Measurements from ENCODE around the gene MPO. TPM values are rescaled to one million over a fixed set of nuclear protein-coding genes. Genes with fewer than 3 reads are reported as not detected.

MPO gene
- total and polyA plus RNA-seq, 2 of the 8 experiments (the other 6 are each of a cell fraction or from before 2014, with no cell fraction given) = 0.06 to 0.74 TPM

DNA sequence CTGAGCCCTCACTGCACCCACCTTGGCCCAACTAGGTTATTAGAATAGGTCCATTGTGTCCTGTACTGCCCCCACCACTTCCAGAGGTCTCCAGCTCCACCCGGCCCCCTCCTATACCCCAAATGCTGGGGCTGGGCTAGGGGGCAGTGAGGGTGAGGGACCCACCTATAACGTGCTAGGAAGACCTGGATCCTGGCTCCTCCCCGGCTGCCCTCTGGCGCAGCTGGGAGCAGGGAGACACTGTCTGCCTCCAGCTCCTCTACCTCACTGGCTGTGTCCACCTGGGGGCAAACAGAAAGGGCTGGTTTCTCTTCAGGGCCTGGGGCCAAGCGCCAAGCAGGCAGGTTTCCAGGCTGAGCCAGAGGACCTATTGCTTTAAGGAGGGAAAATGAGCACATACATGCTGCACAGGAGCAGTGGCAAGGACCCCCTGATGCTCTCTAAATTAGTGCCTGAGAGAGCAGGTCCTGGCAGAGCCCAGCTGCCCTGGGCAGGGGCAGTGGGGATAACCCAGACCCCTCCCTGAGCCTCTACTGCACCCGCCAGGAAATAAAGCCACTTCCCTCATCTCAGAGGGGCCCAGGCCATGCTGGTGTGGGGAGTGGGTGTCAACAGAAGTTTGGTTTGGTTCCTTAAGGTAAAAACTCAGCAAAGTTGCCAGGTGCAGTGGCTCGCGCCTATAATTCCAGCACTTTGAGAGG lies 35.7 kb upstream of the MPO start:
- FAIRE-seq = no peak
- no peak overlapping the region for H2BK120ac ChIP-seq (replicated peaks; ENCODE audit: low read depth, low read length)
- no peak overlapping the region for H3K18ac ChIP-seq (ENCODE audit: extremely low read depth, low read length)
- no peak overlapping the region for H4K8ac ChIP-seq (ENCODE audit: extremely low read depth, insufficient read depth, low read length)
- no peaks in the 10 kb centered on the region; the same call in 1 of the 2 replicates for H3K23me2 ChIP-seq (ENCODE audit: low read depth, low read length)
- H3K56ac ChIP-seq (replicated peaks; ENCODE audit: insufficient read length, low read depth, low read length) = no peak overlapping the region
- no peaks in the 10 kb centered on the region; a peak in 2 of 7 replicates for H3K27me3 ChIP-seq (replicated peaks in 1 of 4; ENCODE audit: control insufficient read depth in 3 of 4, extremely low read depth in 1 of 4, insufficient read depth in 3 of 4, low read length in 3 of 4)
- no peak overlapping the region for H3K4ac ChIP-seq (replicated peaks; ENCODE audit: insufficient read length, low read depth, low read length)
- H2AK5ac ChIP-seq (ENCODE audit: low read depth, low read length) = no peak overlapping the region
- TF ChIP-seq CBX8 (IDR thresholded peaks at IDR 0.05; ENCODE audit: borderline replicate concordance, low read depth, low read length) (no peak), TEAD4 (IDR thresholded peaks at IDR 0.05; ENCODE audit: low read depth, low read length) (no peak), RAD21 (IDR thresholded peaks at IDR 0.05 in 1 of 2, conservative IDR thresholded peaks at IDR 0.05 in 1 of 2; ENCODE audit: low read depth in 2 of 2, low read length in 2 of 2) (no peak), SAP30 (IDR thresholded peaks at IDR 0.05; ENCODE audit: insufficient read depth, insufficient replicate concordance, low read length) (no peak), POU5F1 (IDR thresholded peaks at IDR 0.05; ENCODE audit: low read depth, low read length) (no peak)
- H3K79me1 ChIP-seq (ENCODE audit: low read depth, low read length) = no peaks in the 10 kb centered on the region
- no peak overlapping the region for H3K27ac ChIP-seq (ENCODE audit: low read depth, low read length)
- peak in 1 of 2 experiments; percentile 37 for DNase-seq (ENCODE audit: low read depth in 1 of 2, low spot score in 2 of 2)
- H3K36me3 ChIP-seq (ENCODE audit: control insufficient read depth in 2 of 4, insufficient read depth in 4 of 4, low read length in 3 of 4) = no peaks in the 10 kb centered on the region
- no peak overlapping the region for H3K4me2 ChIP-seq (ENCODE audit: insufficient read depth in 1 of 2, low read depth in 2 of 2, low read length in 2 of 2)
- H3K4me3 ChIP-seq (ENCODE audit: extremely low read depth in 1 of 4, insufficient read depth in 2 of 4, low read depth in 3 of 4, low read length in 4 of 4) = no peak overlapping the region
- H3K79me2 ChIP-seq (ENCODE audit: control insufficient read depth in 1 of 2, insufficient read depth in 2 of 2, low read length in 2 of 2) = no peaks in the 10 kb centered on the region
- no peaks in the 10 kb centered on the region for H3K9me3 ChIP-seq (ENCODE audit: insufficient read depth in 2 of 2, low read depth in 1 of 2, low read length in 1 of 2)
- H3K23ac ChIP-seq (ENCODE audit: insufficient read length) = no peak overlapping the region
- H3K4me1 ChIP-seq (replicated peaks in 1 of 4; ENCODE audit: control insufficient read depth in 3 of 4, insufficient read depth in 4 of 4, low read length in 3 of 4) = no peaks in the 10 kb centered on the region
- H4K5ac ChIP-seq (ENCODE audit: insufficient read length, low read depth, low read length) = no peak overlapping the region
- no peak overlapping the region for H2BK20ac ChIP-seq (ENCODE audit: low read length)
- no peak overlapping the region for H2BK5ac ChIP-seq (ENCODE audit: low read depth, low read length)
- no peak overlapping the region for H2AFZ ChIP-seq (ENCODE audit: low read length)
- CTCF ChIA-PET (ENCODE audit: partially characterized antibody) = interaction anchor here (0.6 to 21.9 kb wide), 28 partner anchors 10 to 140 kb away, joined by 3 to 384 read pairs (median 6); partner anchors contain the start of genes RNF43, SUPT4H1 and TSPOAP1
- no peak overlapping the region for H3K14ac ChIP-seq (ENCODE audit: insufficient read length)
- no peak overlapping the region for H2BK12ac ChIP-seq (ENCODE audit: low read depth, low read length)
- POLR2A ChIA-PET (ENCODE audit: partially characterized antibody) = interaction anchor here (0.8 to 2.9 kb wide), 8 partner anchors 8 to 131 kb away, joined by 3 to 11 read pairs (median 6); partner anchors contain the start of gene SUPT4H1
- H3K9ac ChIP-seq (replicated peaks in 1 of 4; ENCODE audit: extremely low read depth in 1 of 4, low read depth in 3 of 4, low read length in 3 of 4) = no peak overlapping the region
- peak overlapping the region; percentile 6 for H4K91ac ChIP-seq (replicated peaks; ENCODE audit: insufficient read length, low read length)
- no peak overlapping the region for H2BK15ac ChIP-seq (ENCODE audit: low read length)
- no peaks in the 10 kb centered on the region for H4K20me1 ChIP-seq (replicated peaks in 1 of 2; ENCODE audit: control insufficient read depth in 1 of 2, insufficient read depth in 2 of 2, low read length in 2 of 2)
- WGBS, 2 experiments (ENCODE audit: extremely low coverage in 1 of 2, insufficient coverage in 1 of 2, insufficient read length in 1 of 2, insufficient replicate concordance in 2 of 2, low coverage in 1 of 2, low lambda C conversion rate in 2 of 2, missing lambda C conversion rate in 1 of 2) = 81% methylated on average over 8 of the region's 8 CpGs; no CpG with 5 or more reads in 1 of the 2 experiments
